ENCODE measurements around the gene TCFL5.

DNA sequence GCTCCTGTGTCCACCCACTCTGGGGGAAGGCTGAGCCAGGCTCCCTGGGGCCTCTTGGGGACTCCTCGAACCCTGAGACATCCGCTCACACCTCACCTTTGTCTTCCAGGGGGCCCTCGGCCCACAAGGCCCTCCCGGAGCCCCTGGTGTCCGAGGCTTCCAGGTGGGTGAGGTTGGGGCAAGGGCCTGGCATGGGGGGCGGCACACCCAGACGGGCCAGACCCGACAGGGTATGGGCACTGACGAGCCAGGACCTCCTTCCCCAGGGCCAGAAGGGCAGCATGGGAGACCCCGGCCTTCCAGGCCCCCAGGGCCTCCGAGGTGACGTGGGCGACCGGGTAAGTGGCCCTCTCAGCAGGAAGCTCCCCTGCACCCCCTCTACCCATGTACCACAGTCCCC, 31.4 kb downstream of the TCFL5 start:
- TF ChIP-seq POLR2AphosphoS5 (IDR thresholded peaks at IDR 0.05; ENCODE audit: low read depth, low read length) (no peak), CTCF (IDR thresholded peaks at IDR 0.05) (no peak)
